PC-3 (cell line): ENCODE data around the gene ZNF860.

Experiments
- CTCF ChIP-seq: fragments of 300-600 bp; sonication (generic); conservative IDR thresholded peaks from 2 replicates; pipeline ENCODE4 v1.5.1; 2017; ENCODE audit warnings: antibody characterized with exemption, low read depth, mild to moderate bottlenecking, low read length
- EZH2 ChIP-seq: fragments of 300-600 bp; sonication (generic); IDR thresholded peaks from one replicate; pipeline ENCODE4 v1.6.1; 2017; ENCODE audit warnings: antibody characterized with exemption, mild to moderate bottlenecking, low read length; ENCODE audit not compliant: unreplicated experiment
- EZH2phosphoT487 ChIP-seq: fragments of 300-600 bp; sonication (generic); IDR thresholded peaks from 2 replicates; pipeline ENCODE4 v1.6.1; 2018; ENCODE audit warnings: mild to moderate bottlenecking, antibody characterized with exemption, low read length, borderline replicate concordance

- TF ChIP-seq CTCF: no peak
- no peak for TF ChIP-seq EZH2phosphoT487
- no peak for TF ChIP-seq EZH2
Measured at GRCh38 chr3:31997500-31997899, 15.9 kb downstream of the ZNF860 start.
